D721Med (cell line): ENCODE results near the gene AJUBA.
"Not testable (repeated sequence)": the region's sequence is repeated elsewhere in the genome, so short reads cannot be mapped to it uniquely, and the experiment has no call there.

Experiments used
- DNase-seq: peaks from one replicate; pipeline ENCODE4 v3.0.0; 2011; ENCODE audit warnings: low spot score; ENCODE audit not compliant: insufficient read length
- FAIRE-seq: peaks from 2 replicates; lab custom pipeline; 2011; peaks lifted over from hg19 to GRCh38; lab: Jason Lieb, UNC
- CTCF ChIP-seq: IDR thresholded peaks from 2 replicates; pipeline ENCODE4 v1.5.1; 2012; ENCODE audit warnings: mild to moderate bottlenecking, control low read depth; ENCODE audit not compliant: insufficient read depth; ENCODE audit errors: missing control alignments

AJUBA gene

GRCh38 chr14:22976620-22977433 lies 5.5 kb downstream of the AJUBA start:
- DNase-seq: no peak
- no peak for TF ChIP-seq CTCF
- no peak for FAIRE-seq

- no peak for TF ChIP-seq CTCF
- FAIRE-seq: no peak
- DNase-seq: no peak
Measured at GRCh38 chr14:22974530-22975313, 7.6 kb downstream of the AJUBA start.

GRCh38 chr14:22973217-22974032 lies 8.9 kb downstream of the AJUBA start:
- TF ChIP-seq CTCF: peak; percentile 75
- peak; percentile 51 for DNase-seq

GRCh38 chr14:22972313-22972930 lies 9.9 kb downstream of the AJUBA start:
- DNase-seq (no peak), FAIRE-seq (no peak)
- no peak for TF ChIP-seq CTCF

More at GRCh38 chr14:22973217-22974032, 8.9 kb downstream of the AJUBA start:
- FAIRE-seq: no peak

- no peak for TF ChIP-seq CTCF
- no peak for DNase-seq
- no peak for FAIRE-seq
Measured at GRCh38 chr14:22971152-22971551, 11.2 kb downstream of the AJUBA start.

- FAIRE-seq (no peak), DNase-seq (no peak)
- TF ChIP-seq CTCF: no peak
Measured at GRCh38 chr14:22966783-22967269, 15.5 kb downstream of the AJUBA start.

- not testable (repeated sequence) for DNase-seq, FAIRE-seq
Measured at GRCh38 chr14:22965916-22966782, 16.2 kb downstream of the AJUBA start.
